HG03175 (cell line): ENCODE results near the gene DNM1.
"Not testable (repeated sequence)": the region's sequence is repeated elsewhere in the genome, so short reads cannot be mapped to it uniquely, and the experiment has no call there.

Source experiments
- ATAC-seq: cut with Tn5 transposase; IDR thresholded peaks from one replicate; pipeline ENCODE4 v1.9.1; 2021; ENCODE audit warnings: mild to moderate bottlenecking, moderate library complexity; ENCODE audit not compliant: unreplicated experiment

The DNM1 gene

DNA sequence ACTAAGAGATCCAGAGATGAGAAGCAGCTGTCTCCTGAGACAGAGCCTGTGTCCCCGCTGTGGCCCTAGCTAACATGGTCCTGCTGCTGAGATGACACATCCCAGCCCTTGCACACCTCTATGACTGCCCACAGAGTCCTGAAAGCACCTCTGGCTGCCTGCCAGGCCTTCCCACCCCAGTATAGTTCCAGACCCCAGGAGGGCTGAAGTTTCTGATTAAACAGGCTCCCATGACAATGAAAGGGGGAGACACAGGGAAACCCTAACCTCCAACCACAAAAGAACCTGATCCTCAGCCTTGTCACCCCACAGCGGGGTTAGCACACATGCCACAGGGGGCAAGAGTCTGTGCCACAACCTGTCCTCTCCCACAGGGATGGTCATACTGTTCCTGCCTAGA is 27.5 kb upstream of the DNM1 start:
- no peak for ATAC-seq

DNA sequence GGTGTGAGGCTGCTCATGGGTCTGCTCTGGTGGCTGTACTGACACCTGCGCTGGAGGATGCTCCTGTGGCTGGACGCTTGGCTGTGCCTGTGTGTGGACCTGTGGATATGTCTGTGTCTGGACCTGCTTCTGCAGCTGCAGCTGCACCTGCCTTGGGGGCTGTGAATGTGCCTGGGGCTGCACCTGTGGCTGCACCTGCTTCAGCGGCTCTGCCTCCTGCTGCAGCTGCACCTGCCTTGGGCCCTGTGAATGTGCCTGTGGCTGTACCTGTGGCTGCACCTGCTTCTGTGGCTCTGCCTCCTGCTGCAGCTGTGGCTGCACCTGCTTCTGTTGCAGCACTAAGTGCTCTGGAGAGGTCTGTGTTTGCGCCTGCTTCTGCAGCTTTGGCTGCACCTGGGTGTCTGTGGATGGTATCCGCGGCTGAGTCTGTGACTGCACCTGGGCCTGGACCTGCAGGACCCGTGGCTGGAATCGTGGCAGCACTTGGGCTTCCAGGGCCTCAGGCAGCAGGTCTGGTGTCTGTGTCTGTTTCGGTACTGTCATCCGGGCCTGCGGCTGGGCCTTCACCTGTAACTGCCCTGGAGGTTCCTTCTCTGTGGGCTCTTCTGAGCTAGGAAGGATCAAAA is 24.3 kb upstream of the DNM1 start:
- no peak for ATAC-seq

DNA sequence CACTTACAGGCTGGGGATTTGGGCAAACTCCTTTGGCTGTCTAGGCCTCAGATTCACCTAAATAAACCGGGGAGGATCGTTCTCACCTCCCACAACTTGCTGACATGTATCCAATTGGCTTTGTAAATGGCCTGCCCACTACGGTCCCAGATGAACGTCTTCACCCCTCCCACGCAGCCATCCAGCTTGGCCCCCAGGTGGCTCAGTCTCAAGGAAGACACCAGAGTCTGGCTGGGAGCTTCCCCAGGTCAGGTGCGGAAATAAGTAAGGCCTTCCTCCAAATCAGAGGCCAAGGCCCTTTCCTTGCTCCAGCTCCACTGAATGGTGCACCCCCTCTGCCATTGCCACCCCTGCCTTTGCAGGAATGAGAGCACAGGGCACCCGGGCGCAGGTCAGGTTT is 23.2 kb upstream of the DNM1 start:
- ATAC-seq, result no peak

DNA sequence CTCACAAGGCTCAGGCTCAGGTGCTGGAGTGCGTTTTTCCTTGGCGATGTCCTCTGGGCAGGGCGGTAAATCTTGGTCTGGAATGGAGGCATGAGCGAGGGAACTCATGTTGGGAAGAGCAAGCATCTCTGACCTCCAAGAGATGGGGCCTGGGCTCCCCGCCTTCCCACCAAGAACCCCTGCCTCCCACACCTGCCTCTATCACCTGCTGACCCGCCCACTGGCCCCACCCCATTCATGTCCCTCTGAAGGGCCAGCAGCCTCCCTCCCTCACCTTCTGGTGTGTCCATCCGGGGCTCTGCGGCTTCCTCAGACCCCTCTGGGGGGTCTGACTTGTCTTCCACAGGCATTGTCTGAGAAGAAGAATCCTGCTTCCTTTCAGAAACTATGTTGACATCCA is 22.7 kb upstream of the DNM1 start:
- no peak for ATAC-seq

DNA sequence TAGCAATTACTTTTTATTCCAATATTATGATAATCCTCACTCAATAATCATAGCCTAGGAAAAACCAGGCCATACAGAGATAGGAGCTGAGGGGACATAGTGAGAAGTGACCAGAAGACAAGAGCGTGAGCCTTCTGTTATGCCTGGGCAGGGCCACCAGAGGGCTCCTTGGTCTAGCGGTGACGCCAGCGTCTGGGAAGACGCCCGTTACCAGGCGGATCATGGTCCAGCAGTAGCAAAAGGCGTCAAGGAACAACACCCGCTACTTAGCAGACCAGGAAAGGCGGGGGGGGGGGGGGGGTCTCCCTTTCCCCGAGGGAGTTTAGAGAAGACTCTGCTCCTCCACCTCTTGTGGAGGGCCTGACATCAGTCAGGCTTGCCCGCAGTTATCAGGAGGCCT is 21.7 kb upstream of the DNM1 start:
- ATAC-seq, result not testable (repeated sequence)

DNA sequence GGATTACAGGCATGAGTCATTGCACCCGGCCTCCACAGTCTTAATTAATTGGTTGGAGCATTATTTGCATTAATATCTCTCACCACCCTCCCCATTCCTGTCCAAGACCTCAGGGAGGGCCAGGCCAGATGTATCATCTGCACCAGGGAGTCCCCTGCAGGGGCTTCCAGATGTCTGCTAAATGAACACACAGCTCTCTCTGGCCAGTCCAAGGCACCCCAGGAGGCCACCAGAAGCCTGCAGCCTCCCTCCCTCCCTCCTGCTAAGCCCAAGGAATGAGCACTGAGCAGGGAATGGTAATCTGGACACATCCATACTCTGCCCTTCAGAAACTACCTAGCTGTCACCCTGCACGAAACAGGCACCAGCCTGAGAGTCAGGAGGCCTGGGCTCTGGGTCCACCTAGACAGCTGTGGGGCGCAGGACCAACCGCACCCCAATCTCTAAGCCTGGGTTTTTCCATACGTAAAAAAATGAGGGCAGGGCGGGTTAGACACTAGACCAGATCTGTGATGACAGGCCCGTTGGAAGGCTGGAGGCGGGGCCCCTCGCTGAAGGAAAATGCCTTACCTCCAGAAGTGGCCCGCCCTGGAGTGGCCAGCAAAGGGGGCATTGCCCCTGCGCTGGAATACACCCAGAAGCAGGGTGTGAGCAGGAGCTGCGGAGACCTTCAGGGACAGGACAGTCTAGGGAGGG is 20.1 kb upstream of the DNM1 start:
- no peak for ATAC-seq

DNA sequence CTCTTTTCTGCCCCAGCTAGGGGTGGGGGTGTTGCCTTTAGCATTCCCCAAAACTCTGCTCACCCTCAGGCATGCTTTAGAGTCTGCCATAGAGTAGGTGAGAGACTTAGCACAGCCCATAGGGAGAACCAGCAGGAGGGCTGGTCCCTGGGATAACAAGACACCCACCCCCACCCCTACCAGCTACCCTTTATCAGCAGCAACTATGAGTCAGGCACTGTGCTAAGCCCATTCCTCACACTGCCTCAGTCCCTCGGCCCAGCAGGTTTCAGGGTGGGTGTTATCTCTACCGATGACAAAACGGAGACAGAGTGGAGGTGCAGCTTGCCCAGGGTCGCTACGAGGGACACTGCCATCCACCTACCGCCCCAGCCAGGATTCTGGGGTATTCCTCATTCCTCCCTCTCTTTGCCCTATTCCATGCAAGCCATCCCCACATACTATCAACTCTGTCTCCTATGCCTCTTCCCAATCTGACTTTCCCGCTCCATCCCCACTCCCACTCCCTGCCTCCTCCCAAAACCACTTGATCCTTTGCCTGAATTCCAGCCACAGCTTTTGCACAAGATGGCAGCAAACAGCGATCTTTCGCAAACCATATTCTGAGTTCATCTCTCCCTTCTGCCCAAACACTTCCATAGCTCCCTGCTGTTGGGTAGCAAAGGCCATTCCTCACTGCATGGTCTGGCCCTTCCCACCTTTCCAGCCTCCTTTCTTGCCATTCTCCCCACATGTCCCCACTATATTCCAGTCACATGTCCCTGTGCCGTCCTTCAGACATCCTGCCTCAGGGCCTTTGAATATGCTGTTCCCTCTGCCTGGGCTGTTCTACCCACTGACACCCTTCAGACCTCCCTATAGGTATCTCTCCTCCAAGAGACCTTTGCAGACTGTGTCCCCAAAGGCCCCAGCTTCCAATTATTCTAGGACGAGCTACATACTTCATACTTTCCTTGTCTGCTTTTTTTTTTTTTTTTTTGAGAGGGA is 16.9 kb upstream of the DNM1 start:
- no peak for ATAC-seq

DNA sequence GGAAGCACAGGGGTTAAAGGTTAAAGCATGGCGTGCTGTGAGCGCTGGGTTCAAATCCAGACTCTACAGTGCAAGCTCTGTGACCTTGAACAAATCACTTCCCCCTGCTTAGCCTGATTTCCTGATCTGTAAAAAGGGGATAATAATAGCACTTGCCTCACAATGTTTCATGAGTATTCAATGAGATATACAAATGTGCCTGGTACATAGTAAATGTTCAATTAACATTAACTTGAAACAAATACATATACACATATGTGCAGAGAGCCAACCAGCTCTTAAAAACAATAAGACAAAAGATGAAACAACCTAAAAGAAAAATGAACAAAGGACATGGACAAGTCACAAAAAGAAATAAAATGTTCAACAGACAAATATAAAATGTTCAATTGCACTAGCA is 15.8 kb upstream of the DNM1 start:
- ATAC-seq, result no peak

DNA sequence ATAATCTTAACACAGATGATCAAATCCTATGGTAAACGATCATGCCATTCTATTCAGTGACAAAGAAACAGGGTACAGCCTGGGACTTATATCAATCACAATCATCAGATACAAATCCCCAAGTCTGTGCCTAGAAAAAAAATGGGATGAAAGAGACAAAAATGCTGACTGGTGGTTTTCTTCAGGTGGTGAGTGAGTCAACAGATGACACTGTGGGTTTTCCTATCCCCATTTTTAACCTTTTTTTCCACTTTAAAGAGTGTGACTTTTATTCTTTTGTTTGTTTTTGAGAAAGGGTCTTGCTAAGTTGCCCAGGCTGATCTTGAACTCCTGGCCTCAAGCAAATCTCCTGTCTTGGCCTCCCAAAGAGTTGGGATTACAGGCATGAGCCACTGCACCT is 15.0 kb upstream of the DNM1 start:
- ATAC-seq, result no peak

DNA sequence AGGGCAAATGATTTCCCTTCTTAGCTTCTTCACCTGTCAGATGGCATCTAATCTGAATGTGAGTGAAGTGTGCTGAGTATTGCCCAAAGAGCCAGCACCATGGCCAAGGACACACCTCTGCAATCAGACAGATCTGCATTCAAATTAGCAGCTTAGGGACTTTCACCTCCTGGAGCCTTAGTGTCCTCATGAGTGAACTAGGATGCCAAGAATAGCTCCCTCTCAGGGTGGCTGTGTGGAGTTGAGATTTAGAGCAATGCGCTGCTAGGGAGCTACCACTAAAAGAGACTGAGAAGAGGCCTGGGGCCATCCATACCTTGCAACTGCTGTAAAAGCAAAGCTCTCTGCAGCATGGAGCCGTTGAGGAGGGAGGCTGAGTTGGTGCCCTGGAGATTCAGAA is 13.2 kb upstream of the DNM1 start:
- no peak for ATAC-seq

DNA sequence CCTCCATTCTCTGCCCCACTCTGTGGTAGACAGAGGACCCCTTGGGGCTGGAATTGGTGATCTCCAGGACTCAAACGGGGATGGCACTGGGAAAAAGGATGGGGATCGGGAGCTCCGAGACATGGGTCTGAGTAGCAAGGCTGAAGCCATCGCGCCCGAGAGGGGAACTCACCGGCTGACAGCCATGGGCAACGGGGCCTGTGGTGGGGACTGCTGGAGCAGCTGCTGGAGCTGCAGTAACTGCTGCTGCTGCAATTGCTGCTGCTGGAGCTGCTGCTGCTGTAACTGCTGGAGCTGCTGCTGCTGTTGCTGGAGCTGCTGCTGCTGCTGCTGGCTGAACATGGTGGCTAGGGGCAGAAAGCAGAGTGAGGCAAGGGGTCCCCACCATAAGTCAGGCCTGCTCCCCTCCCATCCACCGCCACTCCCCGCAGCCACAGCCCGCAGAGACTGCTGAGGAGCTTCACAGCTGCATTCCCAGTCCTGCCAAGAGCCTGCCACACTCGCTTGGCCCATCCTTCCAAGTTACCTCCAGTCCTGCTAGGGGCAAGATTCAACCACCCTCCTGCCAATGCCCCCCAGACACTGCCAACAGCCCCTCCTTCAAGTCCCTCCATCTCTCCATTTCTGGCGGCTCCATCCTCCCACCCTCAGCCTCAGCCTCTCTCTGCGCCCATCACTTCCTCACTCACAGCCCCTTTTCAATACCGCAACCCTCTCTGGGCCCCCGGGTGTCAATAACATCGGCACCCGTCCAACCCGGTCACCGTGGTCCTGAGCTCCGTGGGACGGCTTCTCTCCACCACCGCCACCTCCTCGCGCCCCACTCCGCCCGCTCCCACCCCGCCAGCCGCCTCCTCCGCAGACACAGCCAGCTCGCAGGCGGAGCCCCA is 12.4 kb upstream of the DNM1 start:
- ATAC-seq, result peak; percentile 31

DNA sequence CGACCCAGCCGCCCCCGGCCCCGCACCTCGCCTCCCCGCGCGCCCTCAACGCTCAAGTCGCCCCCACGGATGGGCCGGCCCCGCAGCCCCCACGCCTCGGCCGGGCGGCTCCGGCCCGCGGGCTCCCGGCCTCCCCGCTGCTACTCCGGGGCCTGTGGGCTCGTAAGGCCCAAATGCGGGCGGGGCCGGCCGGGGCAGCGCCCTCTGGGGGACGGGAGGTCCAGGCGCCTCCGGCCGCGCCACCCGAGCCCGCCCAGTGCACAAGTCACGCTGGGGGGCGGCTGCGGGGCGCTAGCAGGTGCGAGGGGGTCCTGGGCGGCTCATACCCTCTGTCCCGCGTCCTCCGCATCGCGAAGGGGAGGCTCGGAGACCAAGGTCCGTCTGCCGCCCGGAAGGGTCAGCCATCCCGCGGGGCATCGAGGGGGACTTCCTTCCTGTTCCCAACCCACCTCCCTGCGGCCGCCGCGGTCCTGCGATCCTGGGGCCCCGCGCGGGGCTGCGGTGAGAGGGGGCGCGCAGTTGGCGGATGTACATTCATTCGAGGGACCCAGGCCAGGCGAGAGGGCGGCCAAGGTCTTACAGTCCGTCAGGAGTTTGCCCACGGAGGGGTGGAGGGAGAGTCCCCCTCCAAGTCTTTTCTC is 11.7 kb upstream of the DNM1 start, which contains the start of gene CIZ1:
Gene CIZ1, minus strand, starts transcription at position 167 of the 641 bp plus-strand sequence. CDS start 715 bp downstream, outside the sequence.
- peak; percentile 67 for ATAC-seq

DNA sequence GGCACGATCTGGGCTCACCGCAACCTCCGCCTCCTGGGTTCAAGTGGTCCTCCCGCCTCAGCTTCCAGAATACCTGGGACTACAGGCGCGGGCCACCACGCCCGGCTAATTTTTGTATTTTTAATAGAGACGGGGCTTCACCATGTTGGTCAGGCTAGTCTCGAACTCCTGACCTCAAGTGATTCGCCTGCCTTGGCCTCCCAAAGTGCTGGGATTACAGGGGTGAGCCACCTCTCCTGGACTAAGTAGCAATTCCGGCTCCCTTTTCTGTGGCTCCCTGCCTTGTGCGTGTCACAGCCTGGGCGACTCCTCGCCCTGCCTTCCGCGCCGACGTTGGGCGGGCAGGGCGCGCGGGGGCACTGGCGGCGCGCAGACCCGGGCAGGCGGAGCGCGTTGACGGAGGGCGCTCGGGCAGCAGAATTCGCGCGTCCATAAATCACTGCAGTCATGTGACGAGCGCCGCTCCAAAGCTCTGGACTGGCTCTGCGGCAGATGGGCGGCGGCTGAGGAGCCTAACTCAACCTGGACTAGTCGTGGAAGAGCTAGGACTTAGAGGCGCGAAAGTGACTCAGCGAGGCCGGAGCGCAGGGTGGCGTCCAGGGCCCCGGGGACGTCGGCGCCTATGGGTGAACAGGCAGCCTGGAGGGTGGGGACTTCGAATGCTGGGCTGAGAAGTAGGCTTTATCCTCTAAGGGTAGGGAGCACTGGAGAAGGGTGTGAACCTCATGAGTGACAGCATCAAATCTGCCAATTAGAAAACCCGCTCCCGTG is 10.4 kb upstream of the DNM1 start:
- ATAC-seq, result no peak

DNA sequence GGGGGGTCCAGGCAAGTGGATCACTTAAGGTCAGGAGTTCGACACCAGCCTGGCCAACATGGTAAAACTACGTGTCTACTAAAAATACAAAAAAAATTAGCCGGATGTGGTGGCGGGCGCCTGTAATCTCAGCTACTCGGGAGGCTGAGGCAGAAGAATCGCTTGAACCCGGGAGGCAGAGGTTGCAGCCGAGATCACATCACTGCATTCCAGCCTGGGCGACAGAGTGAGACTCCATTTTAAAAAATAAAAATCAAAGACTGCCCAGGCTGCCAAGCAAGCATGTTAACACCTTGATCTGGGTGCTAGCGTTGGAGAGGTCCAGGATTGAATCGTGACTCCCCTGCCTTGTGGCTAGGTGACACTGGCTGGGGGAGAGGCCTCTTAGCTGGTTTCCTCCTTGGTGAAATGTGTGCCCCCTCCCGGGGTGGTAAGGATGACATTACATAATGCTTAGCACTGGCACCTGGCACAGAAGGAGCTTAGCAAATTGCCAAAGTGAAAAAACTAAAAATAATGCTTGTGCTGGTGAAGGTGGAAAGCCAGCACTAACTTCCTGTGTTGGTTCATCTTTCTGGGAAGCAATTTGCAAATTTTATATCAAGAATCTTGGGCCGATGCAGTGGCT is 9.6 kb upstream of the DNM1 start:
- no peak for ATAC-seq

DNA sequence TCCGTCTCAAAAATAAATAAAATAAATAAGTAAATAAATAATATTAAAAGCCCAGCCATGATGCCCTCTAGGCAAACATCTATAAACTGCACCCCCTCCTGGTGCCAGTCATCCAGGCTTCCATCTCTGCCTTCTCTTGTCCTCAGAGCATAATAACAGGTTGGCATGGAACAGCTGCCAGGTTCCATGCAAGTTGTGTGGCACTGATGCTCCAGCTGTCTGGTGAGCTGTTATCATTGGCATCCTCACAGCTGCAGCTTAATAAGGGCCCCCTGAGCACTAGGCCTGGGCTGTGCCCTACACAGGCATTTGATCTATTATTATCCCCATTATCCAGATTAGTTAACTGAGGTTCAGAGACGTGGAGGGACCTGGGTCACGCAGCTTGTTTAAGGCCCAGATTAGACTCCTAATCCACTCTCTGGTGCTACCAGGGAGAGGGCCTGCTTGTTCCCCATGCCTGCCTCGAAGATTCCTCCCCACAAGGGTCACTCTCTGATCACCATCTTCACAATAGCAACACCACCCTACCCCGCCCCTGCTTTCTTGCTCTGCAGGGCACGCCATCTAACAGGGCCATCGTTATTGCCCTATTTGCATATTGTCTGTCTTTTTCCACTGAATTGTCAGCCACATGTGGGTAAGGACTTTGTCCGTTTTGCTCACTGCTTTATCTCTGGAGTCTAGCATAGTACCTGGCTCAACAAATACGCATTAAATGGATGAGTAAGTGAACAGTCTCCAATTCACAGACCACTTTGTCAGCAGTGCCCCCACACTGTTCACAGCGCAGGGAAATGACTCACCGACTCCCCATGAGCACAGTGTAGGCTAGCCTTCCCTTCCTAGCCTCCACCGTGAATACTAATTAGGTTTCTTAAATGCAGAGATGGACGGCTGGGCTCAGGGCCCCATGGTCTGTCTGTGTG is 1.5 kb upstream of the DNM1 start:
- no peak for ATAC-seq

DNA sequence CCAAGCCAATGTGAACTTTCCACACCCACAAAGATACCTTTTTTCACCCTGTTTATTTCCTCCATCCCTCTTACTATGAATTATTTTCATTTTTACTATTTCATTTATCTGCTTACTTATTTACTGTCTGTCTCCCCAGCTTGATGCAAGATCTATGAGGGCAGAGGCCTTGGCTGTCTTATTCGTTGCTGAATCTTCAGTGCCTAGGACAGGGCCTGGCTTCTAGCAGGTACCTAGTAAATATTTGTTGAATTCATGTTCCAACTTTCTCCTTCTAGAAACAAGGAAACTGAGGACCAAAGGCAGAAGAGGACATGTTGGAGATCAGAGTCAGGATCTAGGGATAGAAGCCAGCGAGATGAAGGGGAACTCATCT is 543 bp upstream of the DNM1 start:
- no peak for ATAC-seq

DNA sequence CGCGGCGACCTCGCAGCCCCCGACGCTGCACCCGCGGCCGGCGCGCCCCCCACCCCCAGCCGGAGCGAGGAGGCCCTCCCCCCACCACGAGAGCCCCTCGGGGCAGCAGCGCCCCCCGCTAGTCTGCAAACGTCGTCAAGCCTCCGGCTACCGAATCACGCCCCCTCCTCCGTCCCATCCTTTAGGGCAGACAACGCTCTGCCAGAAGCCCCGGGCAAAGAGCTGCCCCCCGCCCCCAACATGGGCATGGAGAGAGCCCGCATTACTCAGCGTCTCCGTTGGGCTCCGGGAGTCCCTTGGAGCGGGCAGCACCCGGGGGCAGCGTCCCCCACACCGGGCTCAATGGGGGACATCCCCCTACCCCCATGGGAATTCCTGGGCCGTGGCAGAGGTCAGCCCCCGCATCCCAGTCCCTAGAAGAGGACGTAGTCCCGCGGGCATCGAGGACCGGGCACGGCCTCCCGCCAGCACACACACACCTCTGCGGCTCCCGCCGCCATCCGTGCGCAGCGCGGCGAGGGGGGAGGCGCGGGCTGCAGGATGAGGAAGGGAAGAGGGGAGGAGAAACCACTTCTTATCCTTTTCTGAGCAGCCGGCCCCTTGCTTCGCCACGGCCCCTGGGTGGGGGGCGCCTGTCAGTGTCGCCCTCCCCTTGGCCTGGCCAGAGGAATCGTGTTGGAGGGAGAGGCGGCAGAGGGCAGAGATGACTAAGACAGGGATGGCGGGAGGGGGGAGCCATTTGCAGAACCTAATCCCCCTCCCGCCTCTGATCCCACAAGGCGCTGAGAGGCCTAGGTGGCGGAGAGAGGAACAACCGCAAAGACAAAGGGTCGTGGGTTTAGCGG is 750 bp downstream of the DNM1 start:
- no peak for ATAC-seq
